Lower leg skin (tissue), 3 donors: Measurements from ENCODE around the gene MRPS25.

Experiments used
- POLR2A ChIP-seq, 2 donors: fragments of 450-650 bp; IDR thresholded peaks; one replicate each; pipeline ENCODE4 v1.6.1; 2016 to 2017; ENCODE audit warnings: antibody characterized with exemption in 2 of 2, mild to moderate bottlenecking in 1 of 2, moderate library complexity in 1 of 2
- TF ChIP-seq, protein P1 (sequence below), 3 donors: fragments of 450-650 bp; IDR thresholded peaks; one replicate each; pipeline ENCODE4 v1.5.1; 2016; ENCODE audit warnings: antibody characterized with exemption in 3 of 3, mild to moderate bottlenecking in 3 of 3, moderate library complexity in 2 of 3

DNA sequence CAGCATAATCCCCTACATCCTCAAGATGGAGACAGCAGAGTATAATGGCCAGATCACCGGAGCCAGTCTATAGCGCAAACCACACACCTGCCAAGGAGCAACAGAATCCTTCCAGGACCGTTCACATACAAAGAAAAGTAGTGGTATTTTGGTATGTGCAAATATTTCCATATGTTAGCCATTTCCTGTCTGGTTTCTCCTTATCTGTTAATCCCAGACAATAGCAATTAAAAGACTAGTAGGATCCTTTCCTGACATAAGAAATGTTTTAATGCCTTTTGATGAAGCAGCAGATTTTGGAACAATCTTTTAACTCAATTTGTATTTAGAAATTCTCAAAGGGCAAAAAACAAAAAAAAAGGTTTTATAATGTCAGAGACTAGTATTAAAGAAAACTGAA, 22.2 kb downstream of the MRPS25 start:
- TF ChIP-seq, protein P1, sequence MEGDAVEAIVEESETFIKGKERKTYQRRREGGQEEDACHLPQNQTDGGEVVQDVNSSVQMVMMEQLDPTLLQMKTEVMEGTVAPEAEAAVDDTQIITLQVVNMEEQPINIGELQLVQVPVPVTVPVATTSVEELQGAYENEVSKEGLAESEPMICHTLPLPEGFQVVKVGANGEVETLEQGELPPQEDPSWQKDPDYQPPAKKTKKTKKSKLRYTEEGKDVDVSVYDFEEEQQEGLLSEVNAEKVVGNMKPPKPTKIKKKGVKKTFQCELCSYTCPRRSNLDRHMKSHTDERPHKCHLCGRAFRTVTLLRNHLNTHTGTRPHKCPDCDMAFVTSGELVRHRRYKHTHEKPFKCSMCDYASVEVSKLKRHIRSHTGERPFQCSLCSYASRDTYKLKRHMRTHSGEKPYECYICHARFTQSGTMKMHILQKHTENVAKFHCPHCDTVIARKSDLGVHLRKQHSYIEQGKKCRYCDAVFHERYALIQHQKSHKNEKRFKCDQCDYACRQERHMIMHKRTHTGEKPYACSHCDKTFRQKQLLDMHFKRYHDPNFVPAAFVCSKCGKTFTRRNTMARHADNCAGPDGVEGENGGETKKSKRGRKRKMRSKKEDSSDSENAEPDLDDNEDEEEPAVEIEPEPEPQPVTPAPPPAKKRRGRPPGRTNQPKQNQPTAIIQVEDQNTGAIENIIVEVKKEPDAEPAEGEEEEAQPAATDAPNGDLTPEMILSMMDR (IDR thresholded peaks at IDR 0.05): no peak
- TF ChIP-seq POLR2A (IDR thresholded peaks at IDR 0.05): no peak
